GM10266 (cell line): ENCODE measurements around the gene MUC6.

Experiments
- DNase-seq: peaks from one replicate; pipeline ENCODE4 v3.0.0; 2012; ENCODE audit errors: extremely low spot score
- CTCF ChIP-seq: IDR thresholded peaks from 2 replicates; pipeline ENCODE4 v1.5.1; 2012; ENCODE audit warnings: mild to moderate bottlenecking, low read depth; ENCODE audit not compliant: control insufficient read depth, insufficient read depth; ENCODE audit errors: missing control alignments

MUC6 gene

GRCh38 chr11:1029051-1029450, 7.5 kb downstream of the MUC6 start:
- no peak for DNase-seq
- TF ChIP-seq CTCF, result no peak

DNA sequence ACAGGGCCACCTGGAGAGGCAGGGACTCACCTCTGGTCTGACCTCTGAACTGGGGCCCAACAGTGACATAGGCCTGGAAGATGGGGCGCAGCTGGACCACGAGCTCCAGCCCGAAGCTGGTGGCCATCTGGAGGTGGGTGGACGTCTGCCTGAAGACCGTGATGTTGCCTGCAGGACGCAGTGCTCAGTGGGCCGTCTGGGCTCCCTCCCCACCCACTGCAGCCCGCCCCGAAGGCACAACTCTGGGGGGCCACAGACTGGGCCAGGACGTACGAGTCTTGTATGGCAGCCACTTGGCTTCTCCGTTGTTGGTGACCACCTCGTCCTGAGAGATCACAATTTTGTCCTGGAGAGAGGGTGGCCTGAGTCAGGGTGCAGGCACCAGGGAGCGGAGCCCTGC, 7.9 kb downstream of the MUC6 start:
- TF ChIP-seq CTCF, result no peak

DNA sequence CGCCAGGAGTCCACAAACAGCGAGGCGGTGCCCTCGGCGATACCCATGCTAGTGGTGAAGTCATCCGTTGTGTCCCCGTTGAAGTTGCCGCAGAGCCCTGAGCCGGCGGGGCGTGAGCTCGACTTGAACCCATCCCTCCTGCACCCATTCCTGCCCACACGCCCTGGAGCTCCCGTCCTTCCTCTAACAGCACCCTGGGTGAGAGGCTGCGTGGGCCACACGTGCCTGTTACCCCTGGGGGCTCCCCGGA, 8.3 kb downstream of the MUC6 start:
- no peak for DNase-seq
- no peak for TF ChIP-seq CTCF

More for the DNA sequence above, 7.9 kb downstream of the MUC6 start:
- DNase-seq, result no peak

GRCh38 chr11:1027483-1028290, 8.8 kb downstream of the MUC6 start:
- TF ChIP-seq CTCF, result no peak
- DNase-seq, result no peak

DNA sequence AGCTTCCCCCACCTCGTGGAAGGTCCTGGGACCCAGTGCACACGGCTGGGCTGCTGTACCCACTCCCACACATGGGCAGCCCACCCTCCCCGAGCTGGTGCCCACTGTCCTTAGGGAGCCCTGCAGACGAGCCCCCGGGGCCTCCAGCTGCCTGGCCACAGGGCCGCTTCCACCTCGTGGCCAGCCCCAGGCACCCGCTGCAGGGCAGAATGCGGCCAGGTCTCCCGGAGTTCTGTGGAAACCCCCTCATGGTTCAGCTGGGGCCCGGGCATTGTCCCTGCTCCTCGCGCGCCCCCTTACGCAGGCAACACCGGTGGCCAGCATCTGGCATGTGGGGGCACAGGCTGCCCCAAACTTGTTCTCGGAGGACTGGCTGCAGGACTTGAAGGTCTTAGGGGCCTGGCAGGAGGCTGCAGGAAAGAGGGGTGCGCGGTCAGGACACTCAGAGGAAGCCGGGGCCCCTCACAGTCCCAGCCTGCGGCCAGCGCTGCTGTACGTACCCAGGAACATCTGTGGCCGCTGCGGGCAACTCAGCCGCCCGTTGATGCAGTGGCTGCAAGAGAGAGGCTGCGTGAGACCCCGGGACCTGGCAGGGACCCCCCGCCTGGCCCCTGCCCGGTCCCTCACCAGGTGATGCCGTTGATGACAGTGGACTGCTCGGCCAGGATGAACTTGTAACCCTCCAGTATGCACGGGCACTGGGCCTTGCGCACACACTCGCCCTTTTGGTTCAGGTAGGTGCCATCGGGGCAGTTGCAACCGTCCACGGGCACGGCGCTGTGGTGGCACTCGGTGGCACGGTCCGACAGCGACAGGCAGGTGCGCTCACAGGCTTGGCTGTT, 9.7 kb downstream of the MUC6 start:
- DNase-seq, result no peak
- no peak for TF ChIP-seq CTCF

DNA sequence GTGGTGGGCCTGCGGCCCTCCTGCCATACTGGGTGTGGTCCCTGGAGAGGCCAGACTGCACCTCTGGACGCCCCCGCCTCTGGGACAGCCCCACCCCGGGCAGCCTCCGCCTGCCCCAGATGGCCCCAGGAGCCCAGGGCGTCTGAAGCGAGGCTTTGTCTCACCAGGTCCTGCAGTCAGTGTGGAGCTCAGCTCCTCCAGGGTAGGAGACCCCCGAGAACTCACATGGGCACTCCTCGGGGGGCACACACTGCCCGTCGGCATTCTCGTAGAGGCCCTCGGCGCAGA, 10.4 kb downstream of the MUC6 start:
- no peak for DNase-seq
- no peak for TF ChIP-seq CTCF
